A673 (cell line): Measurements from ENCODE around the gene GRAMD1B.

Source experiments
- EZH2 ChIP-seq: fragments of 200-600 bp; sonication (generic); IDR thresholded peaks from 2 replicates; pipeline ENCODE4 v1.6.1; 2017; ENCODE audit warnings: borderline replicate concordance, low read depth, mild to moderate bottlenecking, mixed read lengths, antibody characterized with exemption, low read length; ENCODE audit not compliant: poor library complexity, severe bottlenecking
- TF ChIP-seq, protein P1 (sequence below): fragments of 300-800, 200-600 bp; sonication (generic); conservative IDR thresholded peaks from 2 replicates; pipeline ENCODE4 v1.5.1; 2017; ENCODE audit warnings: low read depth, mild to moderate bottlenecking, antibody characterized with exemption, low read length, moderate library complexity, mixed read lengths

GRCh38 chr11:123405123-123405592 lies 24.9 kb upstream of the GRAMD1B start:
- TF ChIP-seq, protein P1, sequence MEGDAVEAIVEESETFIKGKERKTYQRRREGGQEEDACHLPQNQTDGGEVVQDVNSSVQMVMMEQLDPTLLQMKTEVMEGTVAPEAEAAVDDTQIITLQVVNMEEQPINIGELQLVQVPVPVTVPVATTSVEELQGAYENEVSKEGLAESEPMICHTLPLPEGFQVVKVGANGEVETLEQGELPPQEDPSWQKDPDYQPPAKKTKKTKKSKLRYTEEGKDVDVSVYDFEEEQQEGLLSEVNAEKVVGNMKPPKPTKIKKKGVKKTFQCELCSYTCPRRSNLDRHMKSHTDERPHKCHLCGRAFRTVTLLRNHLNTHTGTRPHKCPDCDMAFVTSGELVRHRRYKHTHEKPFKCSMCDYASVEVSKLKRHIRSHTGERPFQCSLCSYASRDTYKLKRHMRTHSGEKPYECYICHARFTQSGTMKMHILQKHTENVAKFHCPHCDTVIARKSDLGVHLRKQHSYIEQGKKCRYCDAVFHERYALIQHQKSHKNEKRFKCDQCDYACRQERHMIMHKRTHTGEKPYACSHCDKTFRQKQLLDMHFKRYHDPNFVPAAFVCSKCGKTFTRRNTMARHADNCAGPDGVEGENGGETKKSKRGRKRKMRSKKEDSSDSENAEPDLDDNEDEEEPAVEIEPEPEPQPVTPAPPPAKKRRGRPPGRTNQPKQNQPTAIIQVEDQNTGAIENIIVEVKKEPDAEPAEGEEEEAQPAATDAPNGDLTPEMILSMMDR, result no peak
- no peak for TF ChIP-seq EZH2
